GM18861 (cell line): ENCODE results near the gene SIK1.

ENCODE experiments used
- ATAC-seq: cut with Tn5 transposase; IDR thresholded peaks from one replicate; pipeline ENCODE4 v1.9.1; 2021; ENCODE audit not compliant: unreplicated experiment

SIK1 gene

GRCh38 chr21:43369124-43369523, 57.8 kb downstream of the SIK1 start:
- no peak for ATAC-seq

- no peak for ATAC-seq
Observed at GRCh38 chr21:43368685-43369084, 58.2 kb downstream of the SIK1 start.

- ATAC-seq, result no peak
Observed at GRCh38 chr21:43367859-43368258, 59.1 kb downstream of the SIK1 start.

- ATAC-seq, result no peak
Observed at GRCh38 chr21:43367296-43367695, 59.6 kb downstream of the SIK1 start.

GRCh38 chr21:43366656-43367055, 60.3 kb downstream of the SIK1 start:
- no peak for ATAC-seq

- no peak for ATAC-seq
Observed at GRCh38 chr21:43365611-43366426, 61.1 kb downstream of the SIK1 start.

- ATAC-seq, result no peak
Observed at GRCh38 chr21:43364851-43365424, 62.0 kb downstream of the SIK1 start.
